IMR-90 (cell line): ENCODE results near the gene SIGLEC11. TPM values are rescaled to one million over a fixed set of nuclear protein-coding genes. Genes with fewer than 3 reads are reported as not detected.

Experiments used
- ATAC-seq: fragments of 200-7000 bp; cut with Tn5 transposase; 2 replicates; pipeline ENCODE4 v1.9.1; 2020; ENCODE audit warnings: low read depth, mild to moderate bottlenecking, moderate library complexity
- BruUV-seq: library from RNA; stranded (reverse); fragments of 400-500 nt; replicated peaks from 2 replicates; lab custom pipeline; 2021; lab: Mats Ljungman, UMichigan
- CTCF ChIA-PET: fragments of 300-600 bp; formaldehyde crosslinking; extraction: SDS; loops from one replicate; lab custom pipeline; 2021; ENCODE audit warnings: antibody characterized with exemption; lab: Yijun Ruan, JAX
- POLR2A ChIA-PET: fragments of 300-600 bp; sonication (Branson Sonifier 250); formaldehyde crosslinking; loops from one replicate; lab custom pipeline; 2022; ENCODE audit warnings: antibody characterized with exemption; ENCODE audit not compliant: unreplicated experiment; lab: Charles Lee
- DNase-seq: peaks from one replicate; pipeline ENCODE4 v3.0.0; 2013
- H2AFZ ChIP-seq: replicated peaks from 2 replicates; pipeline ENCODE3; 2013; ENCODE audit warnings: low read length, mild to moderate bottlenecking; ENCODE audit not compliant: poor library complexity
- H2AK5ac ChIP-seq: 2 replicates; pipeline ENCODE4 v1.6.1; 2013; ENCODE audit warnings: low read depth, low read length, inconsistent platforms
- H2AK9ac ChIP-seq: replicated peaks from 2 replicates; pipeline ENCODE3; 2013; ENCODE audit warnings: mild to moderate bottlenecking, low read depth, low read length, moderate library complexity; ENCODE audit not compliant: poor library complexity
- H2BK120ac ChIP-seq: 2 replicates; pipeline ENCODE4 v1.6.1; 2013; ENCODE audit warnings: low read depth, low read length, inconsistent platforms
- H2BK15ac ChIP-seq: 3 replicates; pipeline ENCODE4 v1.6.1; 2013; ENCODE audit warnings: low read depth, low read length, inconsistent platforms
- H2BK20ac ChIP-seq: 2 replicates; pipeline ENCODE4 v1.6.1; 2013; ENCODE audit warnings: low read depth, mild to moderate bottlenecking, inconsistent platforms, low read length, moderate library complexity
- H2BK5ac ChIP-seq: 2 replicates; pipeline ENCODE4 v1.6.1; 2013; ENCODE audit warnings: mild to moderate bottlenecking, low read depth, low read length, inconsistent platforms; ENCODE audit not compliant: poor library complexity, severe bottlenecking
- H3K14ac ChIP-seq: replicated peaks from 2 replicates; pipeline ENCODE4 v1.6.1; 2013; ENCODE audit warnings: low read depth, low read length, inconsistent platforms
- H3K18ac ChIP-seq: 2 replicates; pipeline ENCODE4 v1.6.1; 2013; ENCODE audit warnings: low read depth, low read length, control low read depth
- H3K23ac ChIP-seq: 2 replicates; pipeline ENCODE4 v1.6.1; 2013; ENCODE audit warnings: low read depth, low read length, inconsistent platforms
- H3K27ac ChIP-seq: 2 replicates; pipeline ENCODE4 v1.5.1; 2013; ENCODE audit warnings: mild to moderate bottlenecking, control low read depth, low read length; ENCODE audit not compliant: insufficient read depth
- H3K27me3 ChIP-seq: 2 replicates; pipeline ENCODE4 v1.6.1; 2013; ENCODE audit warnings: low read length; ENCODE audit not compliant: control insufficient read depth, insufficient read depth
- H3K36me3 ChIP-seq: 2 replicates; pipeline ENCODE4 v1.6.1; 2013; ENCODE audit warnings: low read length, mixed read lengths; ENCODE audit not compliant: control insufficient read depth, insufficient read depth
- H3K4ac ChIP-seq: 2 replicates; pipeline ENCODE4 v1.6.1; 2013; ENCODE audit warnings: low read depth, low read length, inconsistent platforms
- H3K4me1 ChIP-seq: 2 replicates; pipeline ENCODE4 v1.6.1; 2013; ENCODE audit warnings: low read length, mixed read lengths; ENCODE audit not compliant: control insufficient read depth, insufficient read depth
- H3K4me2 ChIP-seq: 2 replicates; pipeline ENCODE4 v1.6.1; 2013; ENCODE audit warnings: low read depth, mild to moderate bottlenecking, control low read depth, low read length, moderate library complexity
- H3K4me3 ChIP-seq: 2 replicates; pipeline ENCODE4 v1.5.1; 2013; ENCODE audit warnings: low read depth, mild to moderate bottlenecking, control low read depth, low read length, moderate library complexity; ENCODE audit not compliant: insufficient read depth
- H3K56ac ChIP-seq: 2 replicates; pipeline ENCODE4 v1.6.1; 2013; ENCODE audit warnings: low read length, inconsistent platforms; ENCODE audit not compliant: insufficient read depth; ENCODE audit errors: extremely low read depth
- H3K79me1 ChIP-seq, 2 experiments: 2 replicates each; pipeline ENCODE4 v1.6.1; 2013; ENCODE audit warnings: low read length in 2 of 2, inconsistent platforms in 1 of 2, low read depth in 1 of 2
- H3K9ac ChIP-seq: 2 replicates; pipeline ENCODE4 v1.6.1; 2013; ENCODE audit warnings: low read depth, low read length, control low read depth
- H3K9me1 ChIP-seq: 2 replicates; pipeline ENCODE4 v1.6.1; 2013; ENCODE audit warnings: low read length, inconsistent platforms; ENCODE audit not compliant: insufficient read depth
- H3K9me3 ChIP-seq: 2 replicates; pipeline ENCODE4 v1.6.1; 2013; ENCODE audit warnings: low read length; ENCODE audit not compliant: control insufficient read depth, insufficient read depth
- H4K20me1 ChIP-seq: 2 replicates; pipeline ENCODE4 v1.6.1; 2013; ENCODE audit warnings: low read length, inconsistent platforms; ENCODE audit not compliant: insufficient read depth
- H4K5ac ChIP-seq: 2 replicates; pipeline ENCODE4 v1.6.1; 2013; ENCODE audit warnings: mild to moderate bottlenecking, low read depth, low read length, control low read depth
- H4K8ac ChIP-seq, 2 experiments: 2 replicates each; pipeline ENCODE4 v1.6.1; 2013; ENCODE audit warnings: low read depth in 2 of 2, low read length in 2 of 2, control low read depth in 1 of 2, inconsistent platforms in 1 of 2
- H4K91ac ChIP-seq: 2 replicates; pipeline ENCODE4 v1.6.1; 2013; ENCODE audit warnings: low read depth, low read length, inconsistent platforms; ENCODE audit not compliant: insufficient read depth
- BHLHE40 ChIP-seq: fragments of 150-350 bp; IDR thresholded peaks from 2 replicates; pipeline ENCODE4 v1.6.1; 2016; ENCODE audit warnings: mild to moderate bottlenecking, low read depth, low read length
- CEBPB ChIP-seq: IDR thresholded peaks from 2 replicates; pipeline ENCODE4 v1.6.1; 2012; ENCODE audit warnings: low read depth, low read length, improper control_type of control experiment
- MXI1 ChIP-seq: IDR thresholded peaks from 2 replicates; pipeline ENCODE4 v1.6.1; 2012; ENCODE audit warnings: low read depth, mild to moderate bottlenecking, low read length, moderate library complexity, borderline replicate concordance
- NFE2L2 ChIP-seq: fragments of 150-350 bp; IDR thresholded peaks from 2 replicates; pipeline ENCODE4 v1.6.1; 2016; ENCODE audit warnings: low read depth, mild to moderate bottlenecking, low read length
- RFX5 ChIP-seq: IDR thresholded peaks from 2 replicates; pipeline ENCODE4 v1.8.0; 2012; ENCODE audit warnings: low read depth, mild to moderate bottlenecking, low read length, moderate library complexity
- WGBS, 2 experiments: methylation state at CpG; one replicate each; pipeline versions ENCODE4 v1.1.5 to v1.1.7; 2013; ENCODE audit warnings: missing lambda C conversion rate in 2 of 2; ENCODE audit not compliant: insufficient read length in 1 of 2; ENCODE audit errors: extremely low coverage in 2 of 2; 5-methylcytosine and 5-hydroxymethylcytosine counted together
- dilution Hi-C: fragments of 300-500 bp; cut with HindIII; formaldehyde crosslinking; loops from one replicate; pipeline ENCODE4 v1.14.3; 2018; ENCODE audit warnings: low sequenced_read_pairs; ENCODE audit not compliant: unreplicated experiment
- in situ Hi-C: fragments of 300-500 bp; cut with MboI; formaldehyde crosslinking; loops from 3 replicates; pipeline ENCODE4 v1.14.3; 2019; ENCODE audit warnings: low sequenced_read_pairs, inconsistent platforms, mixed read lengths
- intact Hi-C: fragments of 100-400 bp; cut with micrococcal nuclease; formaldehyde crosslinking; loops from 2 replicates; pipeline ENCODE4 v1.10.0; 2022
- polyA plus RNA-seq, 3 experiments: library from polyadenylated mRNA; depleted of rRNA; stranded (reverse); fragments of >200 nt; gene quantifications; 2 replicates each; pipeline ENCODE4 v1.2.3, GENCODE V29; 2012; ENCODE audit warnings: low replicate concordance in 1 of 3
- total RNA-seq: library from RNA; depleted of rRNA; stranded (reverse); fragments of >200 nt; gene quantifications from 2 replicates; pipeline ENCODE4 v1.2.3, GENCODE V29; 2012
- TF ChIP-seq, protein P1 (sequence below): fragments of 150-350 bp; IDR thresholded peaks from 2 replicates; pipeline ENCODE4 v1.6.1; 2017; ENCODE audit warnings: mild to moderate bottlenecking, antibody characterized with exemption, low read length, low read depth

Gene SIGLEC11
- total and polyA plus RNA-seq, 2 of the 4 experiments (the other 2 are of a cell fraction): not detected

DNA sequence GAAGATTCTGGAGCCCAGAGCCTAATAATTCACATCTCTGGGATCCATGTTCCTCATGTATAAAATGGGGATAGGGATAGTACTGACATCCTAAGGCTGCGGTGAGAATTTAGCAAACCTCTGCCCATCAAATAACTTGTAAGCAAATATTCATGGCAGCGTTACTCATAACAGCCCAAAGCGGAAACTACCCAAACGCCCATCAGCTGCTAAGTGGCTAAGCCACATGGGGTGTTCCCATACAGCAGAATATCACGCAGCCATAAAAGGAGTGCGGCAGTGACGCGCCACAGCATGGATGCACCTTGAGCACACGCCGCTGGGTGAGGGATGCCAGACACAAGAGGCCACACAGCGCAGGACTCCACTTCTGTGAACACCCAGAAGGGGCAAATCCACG is 44.5 kb upstream of the SIGLEC11 start:
- ChIA-PET POLR2A (interaction anchor here (0.6 kb wide), 1 partner anchor 129 kb away, joined by 4 read pairs; no protein-coding TSS in a partner anchor), CTCF (no interaction called here)
- Histone ChIP-seq H3K27ac (no peak overlapping the region), H3K56ac (no peak overlapping the region), H3K18ac (no peak overlapping the region), H3K79me1 (peaks cover 19 to 52% of the 10 kb centered on the region in 2 experiments), H3K14ac (no peak overlapping the region; the same call in 1 of the 2 replicates), H3K9ac (no peak overlapping the region), H3K23ac (no peak overlapping the region), H2BK15ac (no peak overlapping the region), H4K91ac (no peak overlapping the region), H2AFZ (no peak overlapping the region), H3K4me3 (no peak overlapping the region), H2BK5ac (no peak overlapping the region), H3K9me1 (peaks cover 22% of the 10 kb centered on the region), H3K9me3 (no peaks in the 10 kb centered on the region), H4K20me1 (peaks cover 24% of the 10 kb centered on the region), H2BK120ac (no peak overlapping the region), H3K27me3 (no peaks in the 10 kb centered on the region), H3K4me1 (peaks cover 10% of the 10 kb centered on the region), H2BK20ac (no peak overlapping the region), H4K8ac (no peak overlapping the region), H2AK9ac (no peak overlapping the region), H4K5ac (no peak overlapping the region), H3K4ac (no peak overlapping the region), H3K4me2 (no peak overlapping the region), H3K36me3 (peaks cover 64% of the 10 kb centered on the region), H2AK5ac (0 out of 2 replicates have a peak overlapping the region, but pooled peaks have one; percentile 35)
- 100% methylated on average over 5 of the region's 12 CpGs; no CpG with 5 or more reads in 1 of the 2 experiments for WGBS, 2 experiments
- dilution Hi-C loops (no loop called here), in situ Hi-C loops (no loop called here), intact Hi-C loops (no loop called here)
- DNase-seq (no peak), ATAC-seq (no peak)
- TF ChIP-seq MXI1: no peak
- TF ChIP-seq, protein P1, sequence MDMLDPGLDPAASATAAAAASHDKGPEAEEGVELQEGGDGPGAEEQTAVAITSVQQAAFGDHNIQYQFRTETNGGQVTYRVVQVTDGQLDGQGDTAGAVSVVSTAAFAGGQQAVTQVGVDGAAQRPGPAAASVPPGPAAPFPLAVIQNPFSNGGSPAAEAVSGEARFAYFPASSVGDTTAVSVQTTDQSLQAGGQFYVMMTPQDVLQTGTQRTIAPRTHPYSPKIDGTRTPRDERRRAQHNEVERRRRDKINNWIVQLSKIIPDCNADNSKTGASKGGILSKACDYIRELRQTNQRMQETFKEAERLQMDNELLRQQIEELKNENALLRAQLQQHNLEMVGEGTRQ: no peak
- TF ChIP-seq RFX5: no peak
- no peak for TF ChIP-seq NFE2L2
- no peak for TF ChIP-seq BHLHE40
- TF ChIP-seq CEBPB: no peak
- BruUV-seq: no TSS peak
